Measurements from ENCODE around the gene KIAA1217.

KIAA1217 gene

GRCh38 chr10:24524314-24524713, 315.4 kb downstream of the KIAA1217 start:
- no peak overlapping the region for H3K27ac Mint-ChIP-seq
- H3K27me3 Mint-ChIP-seq: peaks cover 18 to 41% of the 10 kb centered on the region in 2 donors
- H3K9me3 Mint-ChIP-seq: no peaks in the 10 kb centered on the region
- no peak for DNase-seq
- H3K4me1 Mint-ChIP-seq (ENCODE audit: low read depth in 2 of 2): peaks cover 5 to 6% of the 10 kb centered on the region in 2 donors
- H3K36me3 Mint-ChIP-seq (ENCODE audit: insufficient read depth): no peaks in the 10 kb centered on the region
- H3K4me3 Mint-ChIP-seq: no peak overlapping the region
- no peak for ATAC-seq (replicated peaks)

GRCh38 chr10:24526085-24526649, 317.2 kb downstream of the KIAA1217 start:
- H3K36me3 Mint-ChIP-seq (ENCODE audit: insufficient read depth): no peaks in the 10 kb centered on the region
- no peak overlapping the region for H3K4me3 Mint-ChIP-seq
- no peaks in the 10 kb centered on the region for H3K9me3 Mint-ChIP-seq
- no peak for DNase-seq
- no peak overlapping the region for H3K27ac Mint-ChIP-seq
- no peak for ATAC-seq (replicated peaks)
- H3K4me1 Mint-ChIP-seq (ENCODE audit: low read depth in 2 of 2): no peaks in the 10 kb centered on the region
- H3K27me3 Mint-ChIP-seq: peaks cover 10 to 51% of the 10 kb centered on the region in 2 donors

- ATAC-seq (replicated peaks) (no peak), DNase-seq (no peak)
- H3K9me3 Mint-ChIP-seq: no peaks in the 10 kb centered on the region
- H3K36me3 Mint-ChIP-seq (ENCODE audit: insufficient read depth): no peaks in the 10 kb centered on the region
- no peaks in the 10 kb centered on the region for H3K4me1 Mint-ChIP-seq (ENCODE audit: low read depth in 2 of 2)
- H3K27ac Mint-ChIP-seq: no peak overlapping the region
- H3K4me3 Mint-ChIP-seq: no peak overlapping the region
- H3K27me3 Mint-ChIP-seq: peaks cover 20 to 44% of the 10 kb centered on the region in 2 donors
These were observed 320.0 kb downstream of the KIAA1217 start for GRCh38 chr10:24528946-24529345.

- Mint-ChIP-seq H3K27ac (no peak overlapping the region), H3K4me3 (no peak overlapping the region), H3K27me3 (peaks cover 15 to 31% of the 10 kb centered on the region in 2 donors), H3K36me3 (ENCODE audit: insufficient read depth) (no peaks in the 10 kb centered on the region), H3K9me3 (no peaks in the 10 kb centered on the region), H3K4me1 (ENCODE audit: low read depth in 2 of 2) (no peaks in the 10 kb centered on the region)
- DNase-seq: no peak
- no peak for ATAC-seq (replicated peaks)
These were observed 322.5 kb downstream of the KIAA1217 start for GRCh38 chr10:24531439-24531838.

- no peak overlapping the region for H3K4me3 Mint-ChIP-seq
- no peaks in the 10 kb centered on the region for H3K4me1 Mint-ChIP-seq (ENCODE audit: low read depth in 2 of 2)
- ATAC-seq (replicated peaks): no peak
- peaks cover 15 to 35% of the 10 kb centered on the region in 2 donors for H3K27me3 Mint-ChIP-seq
- no peak overlapping the region for H3K27ac Mint-ChIP-seq
- DNase-seq: no peak
- H3K36me3 Mint-ChIP-seq (ENCODE audit: insufficient read depth): no peaks in the 10 kb centered on the region
- no peaks in the 10 kb centered on the region for H3K9me3 Mint-ChIP-seq
These were observed 325.0 kb downstream of the KIAA1217 start for GRCh38 chr10:24533981-24534380.

- no peaks in the 10 kb centered on the region for H3K4me1 Mint-ChIP-seq (ENCODE audit: low read depth in 2 of 2)
- DNase-seq: no peak
- ATAC-seq (replicated peaks): no peak
- H3K4me3 Mint-ChIP-seq: no peak overlapping the region
- peaks cover 12 to 19% of the 10 kb centered on the region in 2 donors for H3K27me3 Mint-ChIP-seq
- H3K27ac Mint-ChIP-seq: no peak overlapping the region
- H3K9me3 Mint-ChIP-seq: no peaks in the 10 kb centered on the region
- H3K36me3 Mint-ChIP-seq (ENCODE audit: insufficient read depth): no peaks in the 10 kb centered on the region
These were observed 327.7 kb downstream of the KIAA1217 start for GRCh38 chr10:24536636-24537035.

- Mint-ChIP-seq H3K4me1 (ENCODE audit: low read depth in 2 of 2) (no peaks in the 10 kb centered on the region), H3K27ac (no peak overlapping the region), H3K9me3 (no peaks in the 10 kb centered on the region), H3K27me3 (peaks cover 17 to 40% of the 10 kb centered on the region in 2 donors), H3K36me3 (ENCODE audit: insufficient read depth) (no peaks in the 10 kb centered on the region), H3K4me3 (no peak overlapping the region)
- ATAC-seq (replicated peaks) (no peak), DNase-seq (no peak)
These were observed 332.4 kb downstream of the KIAA1217 start for GRCh38 chr10:24541239-24541753.

- Mint-ChIP-seq H3K27me3 (peaks cover 17 to 33% of the 10 kb centered on the region in 2 donors), H3K9me3 (no peaks in the 10 kb centered on the region), H3K36me3 (ENCODE audit: insufficient read depth) (no peaks in the 10 kb centered on the region), H3K27ac (no peak overlapping the region), H3K4me1 (ENCODE audit: low read depth in 2 of 2) (no peaks in the 10 kb centered on the region), H3K4me3 (no peak overlapping the region)
- ATAC-seq (replicated peaks): no peak
- DNase-seq: no peak
These were observed 333.7 kb downstream of the KIAA1217 start for GRCh38 chr10:24542314-24543270.

GRCh38 chr10:24544776-24545175, 335.8 kb downstream of the KIAA1217 start:
- Mint-ChIP-seq H3K36me3 (ENCODE audit: insufficient read depth) (no peaks in the 10 kb centered on the region), H3K9me3 (no peaks in the 10 kb centered on the region), H3K4me3 (no peak overlapping the region), H3K4me1 (ENCODE audit: low read depth in 2 of 2) (no peaks in the 10 kb centered on the region), H3K27me3 (peaks cover 16 to 42% of the 10 kb centered on the region in 2 donors), H3K27ac (no peak overlapping the region)
- DNase-seq: no peak
- no peak for ATAC-seq (replicated peaks)

GRCh38 chr10:24545585-24545984, 336.6 kb downstream of the KIAA1217 start:
- no peaks in the 10 kb centered on the region for H3K9me3 Mint-ChIP-seq
- H3K4me3 Mint-ChIP-seq: no peak overlapping the region
- H3K27me3 Mint-ChIP-seq: peaks cover 13 to 46% of the 10 kb centered on the region in 2 donors
- no peak overlapping the region for H3K27ac Mint-ChIP-seq
- no peak for ATAC-seq (replicated peaks)
- H3K4me1 Mint-ChIP-seq (ENCODE audit: low read depth in 2 of 2): no peaks in the 10 kb centered on the region
- no peaks in the 10 kb centered on the region for H3K36me3 Mint-ChIP-seq (ENCODE audit: insufficient read depth)
- DNase-seq: no peak

- peaks cover 2 to 40% of the 10 kb centered on the region in 2 donors for H3K27me3 Mint-ChIP-seq
- no peak overlapping the region for H3K4me3 Mint-ChIP-seq
- no peak overlapping the region for H3K27ac Mint-ChIP-seq
- H3K4me1 Mint-ChIP-seq (ENCODE audit: low read depth in 2 of 2): no peaks in the 10 kb centered on the region
- ATAC-seq (replicated peaks): no peak
- DNase-seq: no peak
- no peaks in the 10 kb centered on the region for H3K9me3 Mint-ChIP-seq
- H3K36me3 Mint-ChIP-seq (ENCODE audit: insufficient read depth): no peaks in the 10 kb centered on the region
These were observed 341.7 kb downstream of the KIAA1217 start for GRCh38 chr10:24550680-24551079.

GRCh38 chr10:24551161-24551560, 342.2 kb downstream of the KIAA1217 start:
- no peaks in the 10 kb centered on the region for H3K9me3 Mint-ChIP-seq

GRCh38 chr10:24552346-24553016, 343.5 kb downstream of the KIAA1217 start:
- no peak for ATAC-seq (replicated peaks)
- Mint-ChIP-seq H3K27ac (no peak overlapping the region), H3K4me3 (no peak overlapping the region), H3K9me3 (no peaks in the 10 kb centered on the region), H3K27me3 (peaks cover 12 to 44% of the 10 kb centered on the region in 2 donors), H3K36me3 (ENCODE audit: insufficient read depth) (no peaks in the 10 kb centered on the region), H3K4me1 (ENCODE audit: low read depth in 2 of 2) (peaks cover 3 to 6% of the 10 kb centered on the region in 2 donors)
- DNase-seq: no peak

More at GRCh38 chr10:24551161-24551560, 342.2 kb downstream of the KIAA1217 start:
- no peaks in the 10 kb centered on the region for H3K36me3 Mint-ChIP-seq (ENCODE audit: insufficient read depth)
- no peak for ATAC-seq (replicated peaks)
- H3K4me1 Mint-ChIP-seq (ENCODE audit: low read depth in 2 of 2): no peaks in the 10 kb centered on the region
- no peak overlapping the region for H3K4me3 Mint-ChIP-seq
- DNase-seq: no peak
- no peak overlapping the region for H3K27ac Mint-ChIP-seq
- peaks cover 6 to 36% of the 10 kb centered on the region in 2 donors for H3K27me3 Mint-ChIP-seq
